Measurements from ENCODE around the gene LRRC73.
"Not testable (repeated sequence)": the region's sequence is repeated elsewhere in the genome, so short reads cannot be mapped to it uniquely, and the experiment has no call there.

LRRC73 gene

GRCh38 chr6:43540507-43540906 is 30.4 kb upstream of the LRRC73 start:
- no peak for DNase-seq (ENCODE audit: low read depth)
- no peak overlapping the region for H3K4me3 ChIP-seq (ENCODE audit: low read depth, low read length)
- TF ChIP-seq POLR2A (IDR thresholded peaks at IDR 0.05; ENCODE audit: extremely low read depth, insufficient read length) (no peak), MAX (IDR thresholded peaks at IDR 0.05; ENCODE audit: low read depth, low read length) (no peak), CTCF (IDR thresholded peaks at IDR 0.05; ENCODE audit: low read depth, low read length) (no peak)

- not testable (repeated sequence) for H3K4me3 ChIP-seq (ENCODE audit: low read depth, low read length); DNase-seq (ENCODE audit: low read depth)
Measured at GRCh38 chr6:43539409-43539808, 29.3 kb upstream of the LRRC73 start.

GRCh38 chr6:43538986-43539385 is 28.8 kb upstream of the LRRC73 start:
- not testable (repeated sequence) for H3K4me3 ChIP-seq (ENCODE audit: low read depth, low read length); DNase-seq (ENCODE audit: low read depth)

- H3K4me3 ChIP-seq (ENCODE audit: low read depth, low read length), result no peak overlapping the region
- no peak for TF ChIP-seq MYC (IDR thresholded peaks at IDR 0.05; ENCODE audit: low read depth, low read length)
- no peak for TF ChIP-seq MAX (IDR thresholded peaks at IDR 0.05; ENCODE audit: low read depth, low read length)
- TF ChIP-seq CTCF (IDR thresholded peaks at IDR 0.05; ENCODE audit: low read depth, low read length), result no peak
- no peak for TF ChIP-seq POLR2A (IDR thresholded peaks at IDR 0.05; ENCODE audit: extremely low read depth, insufficient read length)
- no peak for DNase-seq (ENCODE audit: low read depth)
Measured at GRCh38 chr6:43532201-43532600, 22.1 kb upstream of the LRRC73 start.

- no peak for TF ChIP-seq CTCF (IDR thresholded peaks at IDR 0.05; ENCODE audit: low read depth, low read length)
- H3K4me3 ChIP-seq (ENCODE audit: low read depth, low read length), result no peak overlapping the region
- DNase-seq (ENCODE audit: low read depth), result no peak
Measured at GRCh38 chr6:43524483-43524961, 14.4 kb upstream of the LRRC73 start.

- no peak for DNase-seq (ENCODE audit: low read depth)
- no peak overlapping the region for H3K4me3 ChIP-seq (ENCODE audit: low read depth, low read length)
- TF ChIP-seq POLR2A (IDR thresholded peaks at IDR 0.05; ENCODE audit: extremely low read depth, insufficient read length) (no peak), MYC (IDR thresholded peaks at IDR 0.05; ENCODE audit: low read depth, low read length) (no peak), MAX (IDR thresholded peaks at IDR 0.05; ENCODE audit: low read depth, low read length) (no peak), CTCF (IDR thresholded peaks at IDR 0.05; ENCODE audit: low read depth, low read length) (no peak)
Measured at GRCh38 chr6:43523284-43523683, 13.1 kb upstream of the LRRC73 start.

- DNase-seq (ENCODE audit: low read depth), result peak; percentile 17
- no peak for TF ChIP-seq CTCF (IDR thresholded peaks at IDR 0.05; ENCODE audit: low read depth, low read length)
- TF ChIP-seq MYC (IDR thresholded peaks at IDR 0.05; ENCODE audit: low read depth, low read length), result no peak
- TF ChIP-seq POLR2A (IDR thresholded peaks at IDR 0.05; ENCODE audit: extremely low read depth, insufficient read length), result no peak
- TF ChIP-seq MAX (IDR thresholded peaks at IDR 0.05; ENCODE audit: low read depth, low read length), result no peak
- no peak overlapping the region for H3K4me3 ChIP-seq (ENCODE audit: low read depth, low read length)
Measured at GRCh38 chr6:43522547-43523261, 12.6 kb upstream of the LRRC73 start.
